22Rv1 (cell line): ENCODE results near the gene CAMK1D.

Source experiments
- H3K27ac ChIP-seq: fragments of 450-650 bp; 2 replicates; pipeline ENCODE4 v1.5.1; 2017
- ZFX ChIP-seq: fragments of 450-650 bp; IDR thresholded peaks from 2 replicates; pipeline ENCODE4 v1.6.1; 2017; ENCODE audit warnings: antibody characterized with exemption, borderline replicate concordance
- TF ChIP-seq, protein P1 (sequence below): fragments of 450-650 bp; IDR thresholded peaks from 2 replicates; pipeline ENCODE4 v1.5.1; 2017; ENCODE audit warnings: mild to moderate bottlenecking

Gene CAMK1D

GRCh38 chr10:12550994-12551393, 201.6 kb downstream of the CAMK1D start:
- TF ChIP-seq, protein P1, sequence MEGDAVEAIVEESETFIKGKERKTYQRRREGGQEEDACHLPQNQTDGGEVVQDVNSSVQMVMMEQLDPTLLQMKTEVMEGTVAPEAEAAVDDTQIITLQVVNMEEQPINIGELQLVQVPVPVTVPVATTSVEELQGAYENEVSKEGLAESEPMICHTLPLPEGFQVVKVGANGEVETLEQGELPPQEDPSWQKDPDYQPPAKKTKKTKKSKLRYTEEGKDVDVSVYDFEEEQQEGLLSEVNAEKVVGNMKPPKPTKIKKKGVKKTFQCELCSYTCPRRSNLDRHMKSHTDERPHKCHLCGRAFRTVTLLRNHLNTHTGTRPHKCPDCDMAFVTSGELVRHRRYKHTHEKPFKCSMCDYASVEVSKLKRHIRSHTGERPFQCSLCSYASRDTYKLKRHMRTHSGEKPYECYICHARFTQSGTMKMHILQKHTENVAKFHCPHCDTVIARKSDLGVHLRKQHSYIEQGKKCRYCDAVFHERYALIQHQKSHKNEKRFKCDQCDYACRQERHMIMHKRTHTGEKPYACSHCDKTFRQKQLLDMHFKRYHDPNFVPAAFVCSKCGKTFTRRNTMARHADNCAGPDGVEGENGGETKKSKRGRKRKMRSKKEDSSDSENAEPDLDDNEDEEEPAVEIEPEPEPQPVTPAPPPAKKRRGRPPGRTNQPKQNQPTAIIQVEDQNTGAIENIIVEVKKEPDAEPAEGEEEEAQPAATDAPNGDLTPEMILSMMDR, result no peak
- no peak for TF ChIP-seq ZFX
- H3K27ac ChIP-seq, result no peak overlapping the region

DNA sequence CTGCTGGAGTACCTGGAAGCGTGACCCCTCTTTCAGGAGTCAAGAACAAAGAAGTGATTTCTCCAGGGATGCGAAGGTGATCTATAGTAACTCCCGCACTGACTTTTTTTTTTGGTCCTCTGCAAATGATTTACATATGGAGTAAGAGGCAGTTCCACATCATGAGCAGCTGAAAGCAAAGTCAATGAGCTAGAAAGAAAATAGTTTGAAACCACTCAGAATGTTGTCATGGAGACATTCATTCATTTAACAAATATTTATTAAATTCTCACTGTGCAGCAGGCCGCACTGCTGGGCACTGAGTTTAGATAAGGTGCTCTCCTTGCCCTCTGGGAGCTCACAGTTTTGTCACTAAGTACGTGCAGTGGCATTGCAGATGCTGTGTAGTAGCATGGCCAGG, 206.7 kb downstream of the CAMK1D start:
- no peak for TF ChIP-seq ZFX
- TF ChIP-seq, protein P1, result no peak
- no peak overlapping the region for H3K27ac ChIP-seq

DNA sequence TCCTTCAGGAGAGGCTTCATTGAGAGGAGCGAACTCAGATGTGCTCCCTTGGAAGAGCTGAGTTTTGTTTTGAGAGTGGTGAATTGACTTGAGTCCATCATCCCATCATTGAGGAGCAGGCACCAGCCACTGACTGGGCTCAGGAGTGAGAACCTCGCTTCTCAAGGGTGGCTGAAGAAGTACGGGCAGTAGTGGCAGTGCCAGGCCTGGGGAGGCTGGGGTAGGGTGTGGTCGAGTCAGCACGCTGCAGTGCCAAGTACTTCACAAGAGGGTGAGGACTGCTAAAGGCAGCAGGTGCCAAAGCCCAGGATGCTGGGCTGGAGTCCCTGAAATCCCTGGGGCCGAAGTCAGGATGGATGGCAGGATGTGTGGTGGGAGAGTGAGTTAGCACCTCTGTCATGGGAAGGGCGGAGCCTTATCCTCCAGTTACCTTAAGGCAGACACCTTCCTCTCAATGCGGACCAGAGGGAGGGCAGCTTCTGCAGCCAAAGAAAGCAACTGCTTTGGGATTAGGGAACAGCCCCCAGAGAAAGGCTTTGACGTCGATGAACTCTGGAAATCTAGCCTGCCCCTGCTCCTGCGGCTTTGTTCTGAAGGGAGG, 210.3 kb downstream of the CAMK1D start:
- H3K27ac ChIP-seq, result no peak overlapping the region
- TF ChIP-seq ZFX, result no peak
- TF ChIP-seq, protein P1, result no peak

GRCh38 chr10:12561307-12561706, 212.0 kb downstream of the CAMK1D start:
- TF ChIP-seq ZFX, result no peak
- TF ChIP-seq, protein P1, result no peak
- no peak overlapping the region for H3K27ac ChIP-seq

DNA sequence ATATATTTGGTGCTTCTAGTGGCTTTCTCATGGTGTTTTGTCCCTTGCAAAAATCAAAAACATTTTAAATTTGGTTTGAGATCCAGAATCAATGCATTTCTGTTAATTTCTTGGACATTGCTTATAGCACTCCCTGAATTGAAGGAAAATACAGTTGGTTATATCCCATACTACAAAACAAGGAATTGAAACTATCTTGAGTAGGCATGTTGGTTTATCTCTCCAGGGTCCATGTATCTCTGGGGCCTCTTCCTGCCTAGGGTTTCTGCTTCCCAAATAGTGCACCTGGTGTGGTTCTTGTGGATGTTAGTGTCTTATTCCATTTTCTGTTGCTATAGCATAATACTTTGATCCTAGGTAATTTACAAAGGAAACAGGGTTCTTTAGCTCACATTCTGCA, 212.4 kb downstream of the CAMK1D start:
- H3K27ac ChIP-seq, result no peak overlapping the region
- no peak for TF ChIP-seq ZFX
- TF ChIP-seq, protein P1, result no peak

DNA sequence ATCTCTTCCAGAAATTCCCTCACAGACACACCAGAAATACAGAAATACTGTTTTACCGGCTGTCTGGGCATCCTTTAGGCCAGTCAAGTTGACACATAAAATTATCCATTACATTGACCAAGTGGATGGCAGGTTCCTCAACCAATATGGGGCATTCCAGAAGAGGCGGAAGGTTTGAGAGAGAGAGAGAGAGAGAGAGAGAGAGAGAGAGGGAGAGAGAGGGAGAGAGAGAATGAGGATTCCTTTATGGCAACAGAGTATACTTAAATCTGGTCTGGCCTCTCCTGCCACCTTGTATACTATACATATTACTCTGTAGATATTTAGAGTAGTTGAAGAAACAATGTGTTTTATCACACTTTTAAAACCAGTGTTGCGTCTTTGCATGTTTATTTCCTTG, 214.1 kb downstream of the CAMK1D start:
- TF ChIP-seq, protein P1, result no peak
- no peak for TF ChIP-seq ZFX
- H3K27ac ChIP-seq, result no peak overlapping the region

DNA sequence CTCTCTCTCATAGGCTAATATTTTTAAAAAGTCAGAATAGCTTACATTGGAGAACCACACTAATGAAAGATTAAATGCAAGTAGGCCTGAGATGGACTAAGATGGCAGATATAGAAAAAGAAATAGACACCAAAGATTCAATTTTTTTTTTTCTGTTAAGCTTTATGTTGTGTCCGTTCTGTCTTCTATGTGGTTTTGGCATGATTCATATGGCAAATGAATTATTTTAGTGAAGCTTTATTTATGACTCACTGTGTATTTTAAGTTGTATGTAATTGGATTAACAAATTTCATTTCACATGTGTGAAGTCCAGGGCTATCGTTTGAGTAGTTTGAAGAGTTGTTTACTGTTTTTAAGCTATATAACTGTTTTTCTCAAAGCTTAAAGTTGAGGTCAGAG, 214.8 kb downstream of the CAMK1D start:
- H3K27ac ChIP-seq, result no peak overlapping the region
- TF ChIP-seq, protein P1, result no peak
- TF ChIP-seq ZFX, result no peak
